GM18498 (cell line): ENCODE results near the gene CCNL2.

Experiments used
- ATAC-seq: cut with Tn5 transposase; IDR thresholded peaks from one replicate; pipeline ENCODE4 v1.9.1; 2021; ENCODE audit warnings: mild to moderate bottlenecking, moderate library complexity; ENCODE audit not compliant: unreplicated experiment

Gene CCNL2

DNA sequence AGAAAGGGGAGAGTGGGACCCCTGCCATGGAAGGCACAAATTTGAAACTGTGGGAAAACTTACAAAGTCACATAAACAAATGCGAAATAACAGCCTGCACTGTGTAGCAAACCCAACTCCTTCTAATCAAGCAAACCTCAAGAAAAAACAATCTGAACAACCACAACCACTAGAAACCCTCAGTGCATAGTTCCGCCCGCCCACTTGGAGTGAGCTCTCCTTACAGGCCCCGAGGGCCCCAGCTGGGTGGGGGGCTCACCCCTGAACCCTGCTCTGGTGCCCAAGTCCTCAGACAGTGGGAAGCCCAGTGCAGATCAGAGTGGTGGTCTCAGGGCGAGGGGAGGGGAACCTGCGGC lies 39.8 kb downstream of the CCNL2 start:
- no peak for ATAC-seq

GRCh38 chr1:1358433-1359271 lies 40.5 kb downstream of the CCNL2 start, which contains the start of gene MXRA8:
MXRA8 (minus strand) TSS chr1:1358555; CDS start chr1:1358504, 51 bp downstream.
- no peak for ATAC-seq

- no peak for ATAC-seq
Measured at GRCh38 chr1:1357871-1358432, 41.2 kb downstream of the CCNL2 start.

GRCh38 chr1:1356796-1357401 lies 42.2 kb downstream of the CCNL2 start:
- ATAC-seq, result no peak

- no peak for ATAC-seq
Measured at GRCh38 chr1:1356166-1356795, 42.9 kb downstream of the CCNL2 start.

GRCh38 chr1:1355416-1355815 lies 43.7 kb downstream of the CCNL2 start:
- no peak for ATAC-seq

- no peak for ATAC-seq
Measured at GRCh38 chr1:1354271-1355247, 44.6 kb downstream of the CCNL2 start.

DNA sequence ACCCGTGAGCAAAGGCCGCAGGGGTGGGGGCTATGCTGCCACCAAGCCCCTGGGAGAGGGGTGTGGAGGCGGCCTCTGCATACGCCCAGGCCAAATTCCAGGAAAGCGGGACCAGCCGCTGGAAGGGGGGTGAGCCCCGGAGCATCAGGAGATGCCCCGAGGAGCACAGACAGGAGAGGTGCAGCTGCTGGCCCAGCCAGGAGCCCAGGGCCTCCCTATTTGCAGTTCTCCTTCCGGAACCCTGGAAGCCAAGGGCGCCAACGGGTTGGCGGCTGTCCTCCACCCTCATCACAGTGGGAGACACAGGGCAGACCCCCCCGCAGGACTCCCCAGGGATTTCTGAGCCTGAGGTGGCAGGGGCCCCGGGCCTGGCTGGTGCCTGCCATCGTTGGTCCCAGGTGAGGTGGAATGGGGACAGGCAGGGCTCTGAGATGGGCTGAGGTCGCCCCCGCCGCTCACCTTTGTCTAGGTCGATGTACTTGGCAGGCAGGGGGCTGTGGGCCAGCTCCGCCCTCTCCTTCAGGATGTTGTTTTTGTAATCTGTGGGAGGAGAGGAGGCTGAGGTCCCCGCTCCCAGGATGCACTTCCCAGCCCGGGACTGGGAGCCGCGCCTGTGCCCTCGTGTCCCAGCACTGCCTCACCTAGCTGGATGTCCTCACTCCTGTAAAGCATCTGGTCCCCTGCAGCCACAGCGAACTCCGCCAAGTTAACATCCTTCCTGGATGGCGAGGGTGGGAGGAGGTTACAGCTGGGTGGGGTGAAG lies 45.6 kb downstream of the CCNL2 start:
- no peak for ATAC-seq

DNA sequence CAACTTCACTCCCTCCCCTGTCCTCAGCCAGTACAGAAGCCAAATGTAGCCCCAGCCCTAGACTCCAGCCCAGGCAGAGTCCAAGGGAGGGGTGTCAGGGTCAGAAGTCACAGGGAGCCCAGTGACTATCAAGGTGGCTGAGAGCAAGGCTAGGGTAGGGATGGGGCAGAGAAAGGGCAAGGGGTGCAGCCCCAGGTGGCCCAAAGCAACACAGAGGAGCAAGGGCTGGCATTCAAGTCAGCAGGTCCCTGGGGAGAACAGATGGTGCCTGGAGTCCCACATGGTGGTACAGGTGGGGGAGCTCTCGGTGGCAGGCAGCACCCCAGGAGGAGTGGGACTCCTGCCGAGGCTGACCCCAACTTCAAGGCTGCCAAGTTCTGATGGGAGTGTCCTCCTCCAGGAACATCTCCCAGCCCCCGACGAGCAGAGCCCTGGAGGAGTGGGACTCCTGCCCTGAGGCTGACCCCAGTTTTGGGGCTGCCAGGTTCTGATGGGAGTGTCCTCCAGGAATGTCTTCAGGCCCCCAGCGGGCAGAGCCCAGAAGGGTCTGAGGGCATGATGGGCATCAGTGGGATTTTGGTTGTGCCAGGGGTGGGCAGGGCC lies 46.2 kb downstream of the CCNL2 start:
- no peak for ATAC-seq

GRCh38 chr1:1351511-1352427 lies 47.4 kb downstream of the CCNL2 start:
- no peak for ATAC-seq

GRCh38 chr1:1349256-1350012 lies 49.7 kb downstream of the CCNL2 start, which contains the start of gene DVL1:
DVL1 (minus strand) TSS chr1:1349418; CDS start chr1:1349065, 353 bp downstream.
- ATAC-seq, result peak; percentile 75

DNA sequence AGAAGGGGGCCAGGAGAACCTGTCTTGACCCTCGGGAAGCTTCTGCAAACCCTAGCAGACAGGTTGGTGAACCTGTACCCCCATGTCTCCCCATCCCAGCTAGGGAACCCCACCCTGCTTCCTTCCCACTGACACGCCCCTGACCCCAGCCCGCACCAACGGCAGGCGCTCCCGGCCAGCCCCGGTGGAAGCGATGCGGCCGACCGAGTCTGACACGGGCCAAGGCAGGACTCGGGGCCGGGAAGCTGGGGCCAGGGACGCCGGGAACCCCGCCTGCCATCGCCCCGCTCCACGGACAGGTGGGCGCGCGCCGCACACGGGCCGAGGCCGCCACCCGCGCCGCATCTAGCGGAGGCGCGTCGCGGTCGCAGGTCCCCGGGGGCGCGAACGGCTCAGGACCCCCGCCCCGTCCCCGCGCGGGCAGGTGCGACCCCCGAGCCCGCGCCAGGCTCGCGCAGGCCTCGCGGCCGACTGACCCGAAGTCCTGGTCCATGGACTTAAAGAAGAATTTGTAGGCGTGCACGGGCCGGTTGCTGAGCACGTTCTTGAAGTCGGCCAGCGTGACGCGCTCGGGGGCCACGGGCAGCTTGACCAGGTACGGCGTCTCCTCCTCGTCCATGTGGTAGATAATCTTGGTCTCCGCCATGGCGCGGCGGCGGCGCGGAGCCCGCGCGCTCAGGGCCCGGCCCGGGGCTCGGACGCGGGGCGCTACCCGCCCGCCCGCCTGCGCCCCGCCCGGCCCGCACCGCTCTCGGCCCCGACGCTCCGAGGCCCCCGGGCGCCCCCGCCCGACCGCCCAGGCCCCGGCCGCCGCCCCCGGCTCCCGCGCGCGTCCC lies 50.5 kb downstream of the CCNL2 start:
- ATAC-seq, result peak; percentile 36

- ATAC-seq, result no peak
Measured at GRCh38 chr1:1347663-1348419, 51.3 kb downstream of the CCNL2 start.

GRCh38 chr1:1347026-1347595 lies 52.0 kb downstream of the CCNL2 start:
- no peak for ATAC-seq

GRCh38 chr1:1346501-1346890 lies 52.6 kb downstream of the CCNL2 start:
- ATAC-seq, result no peak
